K562 (cell line): Measurements from ENCODE around the gene HAUS3. TPM values are rescaled to one million over a fixed set of nuclear protein-coding genes. Genes with fewer than 3 reads are reported as not detected.

Source experiments
- ATAC-seq: fragments of 200-7000 bp; cut with Tn5 transposase; 3 replicates; pipeline ENCODE4 v1.9.1; 2020; ENCODE audit warnings: moderate library complexity
- BruUV-seq: library from RNA; stranded (reverse); fragments of 400-500 nt; replicated peaks from 2 replicates; lab custom pipeline; 2021; lab: Mats Ljungman, UMichigan
- CTCF ChIA-PET: fragments of 300-600 bp; formaldehyde crosslinking; extraction: SDS; loops from one replicate; lab custom pipeline; 2021; ENCODE audit warnings: low intra/inter-chr PET ratio; lab: Yijun Ruan, JAX
- POLR2A ChIA-PET: fragments of 300-600, 350-650 bp; sonication (Branson Sonifier 250); formaldehyde crosslinking; extraction: SDS; loops from one replicate; lab custom pipeline; 2021; ENCODE audit warnings: antibody characterized with exemption, inconsistent platforms; lab: Yijun Ruan, JAX
- DNase-seq, 4 experiments: peaks; one replicate each; pipeline versions ENCODE4 v3.0.0 to v3.0.0-alpha.2; 2011 to 2018; ENCODE audit warnings: low spot score in 3 of 4, mixed read lengths in 3 of 4; ENCODE audit errors: extremely low read depth in 1 of 4
- FAIRE-seq: peaks from 2 replicates; lab custom pipeline; 2011; peaks lifted over from hg19 to GRCh38; lab: Jason Lieb, UNC
- H2AFZ ChIP-seq: 2 replicates; pipeline ENCODE4 v1.6.0; 2011; ENCODE audit warnings: low read depth, low read length, control low read depth, inconsistent platforms
- H3K27ac ChIP-seq: fragments of 200-600 bp; 3 replicates; pipeline ENCODE4 v1.8.0; 2011; ENCODE audit warnings: low read depth, mild to moderate bottlenecking, control low read depth, inconsistent platforms, low read length, moderate library complexity, mixed read lengths; ENCODE audit errors: extremely low read depth
- H3K27me3 ChIP-seq, 2 experiments: fragments of 300-600 bp in 1 of 2; 2 replicates in 1 of 2; 3 replicates in 1 of 2; pipeline versions ENCODE4 v1.6.0 to v1.8.0; 2011; ENCODE audit warnings: inconsistent platforms in 2 of 2, low read length in 2 of 2, mild to moderate bottlenecking in 1 of 2, mixed read lengths in 1 of 2, moderate library complexity in 1 of 2; ENCODE audit not compliant: control insufficient read depth in 2 of 2, insufficient read depth in 2 of 2
- H3K36me3 ChIP-seq: fragments of 300-600 bp; 3 replicates; pipeline ENCODE4 v1.8.0; 2011; ENCODE audit warnings: mild to moderate bottlenecking, low read length, inconsistent platforms; ENCODE audit not compliant: control insufficient read depth, insufficient read depth
- H3K4me1 ChIP-seq, 2 experiments: fragments of 200-600 bp in 1 of 2; replicated peaks in 1 of 2; 2 replicates in 1 of 2; 3 replicates in 1 of 2; pipeline versions ENCODE4 v1.5.1 to v1.8.0; 2011; ENCODE audit warnings: inconsistent platforms in 2 of 2, low read length in 2 of 2, mild to moderate bottlenecking in 1 of 2, mixed read lengths in 1 of 2, moderate library complexity in 1 of 2; ENCODE audit not compliant: control insufficient read depth in 2 of 2, insufficient read depth in 2 of 2
- H3K4me2 ChIP-seq: 2 replicates; pipeline ENCODE4 v1.6.1; 2011; ENCODE audit warnings: low read length, control low read depth, inconsistent platforms, mixed read lengths; ENCODE audit not compliant: insufficient read depth
- H3K4me3 ChIP-seq: fragments of 200-600 bp; sonication (generic), shearing (Covaris generic); 2 replicates; pipeline ENCODE4 v1.5.1; 2016; ENCODE audit warnings: control low read depth, inconsistent platforms
- H3K79me2 ChIP-seq: fragments of 200-600 bp; 3 replicates; pipeline ENCODE4 v1.8.0; 2011; ENCODE audit warnings: low read length, inconsistent platforms; ENCODE audit not compliant: control insufficient read depth, insufficient read depth
- H3K9ac ChIP-seq, 2 experiments: 2 replicates each; pipeline versions ENCODE4 v1.6.0 to v1.6.1; 2011; ENCODE audit warnings: low read depth in 2 of 2, low read length in 2 of 2, control low read depth in 1 of 2, inconsistent platforms in 1 of 2, mild to moderate bottlenecking in 1 of 2, mixed read lengths in 1 of 2; ENCODE audit not compliant: insufficient read depth in 1 of 2
- H3K9me1 ChIP-seq: one replicate; pipeline ENCODE4 v1.6.0; 2011; ENCODE audit warnings: inconsistent platforms, mild to moderate bottlenecking, low read length, moderate library complexity; ENCODE audit not compliant: control insufficient read depth, insufficient read depth
- H3K9me3 ChIP-seq: replicated peaks from 2 replicates; pipeline ENCODE4 v1.5.1; 2011; ENCODE audit warnings: low read depth, low read length, inconsistent platforms; ENCODE audit not compliant: control insufficient read depth, insufficient read depth
- H4K20me1 ChIP-seq: replicated peaks from 2 replicates; pipeline ENCODE4 v1.6.1; 2011; ENCODE audit warnings: low read length, inconsistent platforms, mixed read lengths; ENCODE audit not compliant: control insufficient read depth, insufficient read depth
- CXXC5 ChIP-seq: fragments of 250-450 bp; sonication (Bioruptor Pico); IDR thresholded peaks from 2 replicates; pipeline ENCODE4 v1.8.0; 2022; ENCODE audit warnings: inconsistent platforms, mild to moderate bottlenecking, moderate library complexity
- KDM4B ChIP-seq, 2 experiments: fragments of 450-650 bp in 1 of 2; sonication (generic) in 1 of 2; IDR thresholded peaks; 2 replicates each; pipeline ENCODE4 v1.6.1; 2016 to 2017; ENCODE audit warnings: borderline replicate concordance in 2 of 2, antibody characterized with exemption in 1 of 2, low read depth in 1 of 2, mild to moderate bottlenecking in 1 of 2
- MBD2 ChIP-seq: sonication (generic); IDR thresholded peaks from 2 replicates; pipeline ENCODE4 v1.6.1; 2016; ENCODE audit warnings: low read depth, borderline replicate concordance
- MCM3 ChIP-seq: fragments of 450-650 bp; IDR thresholded peaks from 2 replicates; pipeline ENCODE4 v1.6.1; 2016
- POLR2B ChIP-seq: fragments of 450-650 bp; IDR thresholded peaks from 2 replicates; pipeline ENCODE4 v1.6.1; 2018; ENCODE audit warnings: low read depth; ENCODE audit not compliant: partially characterized antibody
- RB1 ChIP-seq: fragments of 450-650 bp; IDR thresholded peaks from 2 replicates; pipeline ENCODE4 v1.6.1; 2017; ENCODE audit warnings: low read depth, mild to moderate bottlenecking
- RBM25 ChIP-seq: fragments of 200-400 bp; formaldehyde crosslinking; IDR thresholded peaks from 2 replicates; pipeline ENCODE4 v1.6.1; 2018; ENCODE audit warnings: low read length, low read depth, moderate library complexity; ENCODE audit not compliant: severe bottlenecking
- SMAD4 ChIP-seq: fragments of 250-450 bp; sonication (Bioruptor Pico); conservative IDR thresholded peaks from 2 replicates; pipeline ENCODE4 v1.8.0; 2021; ENCODE audit warnings: inconsistent platforms, mild to moderate bottlenecking, moderate library complexity
- SRSF7 ChIP-seq: fragments of 200-400 bp; formaldehyde crosslinking; optimal IDR thresholded peaks from 2 replicates; pipeline ENCODE3; 2017; ENCODE audit warnings: mild to moderate bottlenecking, low read depth, low read length
- THRAP3 ChIP-seq: fragments of 450-650 bp; IDR thresholded peaks from 2 replicates; pipeline ENCODE4 v1.6.1; 2016; ENCODE audit warnings: mild to moderate bottlenecking, inconsistent platforms, borderline replicate concordance
- ZNF764 ChIP-seq: fragments of 250-450 bp; sonication (Bioruptor Pico); IDR thresholded peaks from 2 replicates; pipeline ENCODE4 v1.4.0; 2020; ENCODE audit warnings: low read depth, mild to moderate bottlenecking, moderate library complexity
- ZNF766 ChIP-seq: fragments of 200-800 bp; sonication (Bioruptor generic); conservative IDR thresholded peaks from 2 replicates; pipeline ENCODE4 v1.6.1; 2016; ENCODE audit warnings: missing genetic modification characterization, missing compliant biosample characterization
- WGBS: fragments of 100-300 bp; shearing (Covaris generic); methylation state at CpG from one replicate; pipeline ENCODE4 v1.1.6; 2016; ENCODE audit warnings: low coverage, mixed read lengths; ENCODE audit not compliant: insufficient coverage; ENCODE audit errors: missing lambda C conversion rate; 5-methylcytosine and 5-hydroxymethylcytosine counted together
- in situ Hi-C: fragments of 300-500 bp; cut with MboI; formaldehyde crosslinking; loops from 4 replicates; pipeline ENCODE4 v1.15.0; 2018; ENCODE audit warnings: inconsistent platforms, mixed read lengths
- intact Hi-C: fragments of 100-400 bp; cut with micrococcal nuclease; formaldehyde crosslinking; loops from 2 replicates; pipeline ENCODE4 v1.14.2; 2022
- polyA plus RNA-seq, 8 experiments: library from polyadenylated mRNA; depleted of rRNA in 4 of 8; stranded (reverse) in 5 of 8; unstranded in 3 of 8; fragments of >200 nt; fragmentation: Nextera tagmentation in 2 of 8; fragmentation: Illumina TruSeq in 1 of 8; extraction: Ambion mirVana in 2 of 8; extraction: Trizol in 1 of 8; gene quantifications; 2 replicates each; pipeline versions ENCODE4 v1.2.1 to v1.2.3, GENCODE V29; 2011 to 2014; ENCODE audit warnings: inconsistent platforms in 1 of 8, missing spikeins in 1 of 8
- total RNA-seq, 7 experiments: library from RNA; depleted of rRNA in 6 of 7; stranded (reverse); fragments of >200 nt in 6 of 7; fragmentation: Illumina TruSeq in 2 of 7; extraction: Trizol in 2 of 7; gene quantifications; 2 replicates each; pipeline versions ENCODE4 v1.2.1 to v1.2.3, GENCODE V29; 2011 to 2021; ENCODE audit warnings: low replicate concordance in 1 of 7
- TF ChIP-seq, protein P1 (sequence below): fragments of 450-650 bp; formaldehyde crosslinking; IDR thresholded peaks from 2 replicates; pipeline ENCODE4 v1.4.0; 2022; ENCODE audit warnings: missing genetic modification characterization
- TF ChIP-seq, protein P2 (sequence below): fragments of 450-650 bp; conservative IDR thresholded peaks from 2 replicates; pipeline ENCODE4 v1.6.1; 2016; ENCODE audit warnings: missing genetic modification characterization, low read depth, mild to moderate bottlenecking, control low read depth, missing compliant biosample characterization

Gene HAUS3
- total and polyA plus RNA-seq, 9 of the 15 experiments (the other 6 are each of a cell fraction or from before 2014, with no cell fraction given): 8.9 to 25.7 (median 21.5) TPM

DNA sequence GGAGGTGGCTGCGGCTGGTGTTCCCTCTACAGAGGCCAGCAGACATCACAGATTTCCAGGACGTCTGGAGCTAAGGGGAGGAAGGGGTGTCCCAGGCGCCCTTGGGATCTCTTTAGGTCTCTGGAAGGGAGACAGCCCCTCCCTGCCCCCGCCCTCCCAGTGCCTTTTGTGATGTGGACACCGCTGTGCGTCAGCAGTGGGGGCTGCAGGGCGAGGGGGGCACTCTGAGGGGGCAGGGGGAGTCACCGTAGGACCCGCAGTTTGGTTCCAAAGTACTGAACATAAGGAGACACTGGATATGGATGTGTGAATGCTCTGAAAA is 45.6 kb upstream of the HAUS3 start:
- CTCF ChIA-PET: no interaction called here

DNA sequence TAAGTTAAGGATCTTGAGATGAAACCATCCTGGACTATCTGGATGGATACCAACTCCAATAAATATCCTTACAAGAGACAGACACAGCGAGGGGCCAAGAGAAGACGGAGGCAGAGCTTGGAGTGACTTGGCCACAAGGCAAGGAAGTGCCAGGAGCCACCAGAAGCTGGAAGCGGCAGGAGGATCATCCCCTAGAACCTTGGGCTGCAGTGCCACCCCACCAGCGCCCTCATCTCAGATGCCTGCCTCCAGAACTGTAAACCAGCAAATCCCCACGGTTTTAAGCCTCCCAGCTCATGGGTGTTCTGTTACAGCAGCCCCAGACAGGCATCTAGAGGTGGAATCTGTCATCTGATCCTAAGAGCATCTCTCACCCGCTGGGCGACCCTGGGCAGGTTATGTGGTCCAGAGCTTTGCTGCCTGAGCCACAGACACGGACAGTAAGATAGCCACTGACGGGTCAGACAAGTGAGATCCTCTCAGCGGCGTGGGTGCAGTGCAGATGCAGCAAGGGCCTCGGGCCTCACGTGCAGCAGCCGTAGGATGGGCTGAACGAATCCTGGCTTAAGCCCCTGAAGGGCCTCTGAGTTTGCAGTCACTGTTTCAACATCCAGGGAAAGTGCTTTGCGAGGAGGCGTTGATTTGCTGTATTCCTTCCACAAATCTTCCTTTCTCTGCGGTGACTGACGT is 45.1 kb upstream of the HAUS3 start:
- WGBS: 61% methylated on average over 19 of the region's 19 CpGs
- Histone ChIP-seq H3K27me3 (no peaks in the 10 kb centered on the region), H3K36me3 (no peaks in the 10 kb centered on the region), H3K79me2 (no peaks in the 10 kb centered on the region), H2AFZ (no peak overlapping the region), H4K20me1 (no peaks in the 10 kb centered on the region), H3K9ac (peak overlapping the region in 1 of 2 experiments; percentile 20; a peak in 1 of 4 replicates), H3K27ac (no peak overlapping the region), H3K4me1 (peaks cover 0 to 46% of the 10 kb centered on the region in 2 experiments; a peak in 2 of 5 replicates), H3K4me3 (no peak overlapping the region), H3K9me3 (no peaks in the 10 kb centered on the region), H3K4me2 (no peak overlapping the region), H3K9me1 (peaks cover 2% of the 10 kb centered on the region)
- POLR2A ChIA-PET: interaction anchor here (0.6 to 0.7 kb wide), 2 partner anchors 14 to 447 kb away, joined by 3 to 4 read pairs; no protein-coding TSS in a partner anchor
- in situ Hi-C loops: no loop called here
- intact Hi-C loops: no loop called here
- DNase-seq: no peak
- CTCF ChIA-PET: no interaction called here
- no peak for ATAC-seq
- no peak for FAIRE-seq
- BruUV-seq: no TSS peak
- no peak for TF ChIP-seq KDM4B (IDR thresholded peaks at IDR 0.05; ENCODE audit: borderline replicate concordance in 2 of 2, low read depth in 1 of 2)
- no peak for TF ChIP-seq ZNF764 (CRISPR knock-in tag)
- no peak for TF ChIP-seq RB1
- TF ChIP-seq MBD2: no peak
- no peak for TF ChIP-seq SMAD4 (CRISPR knock-in tag)
- no peak for TF ChIP-seq SRSF7
- TF ChIP-seq THRAP3: no peak
- TF ChIP-seq, protein P1, sequence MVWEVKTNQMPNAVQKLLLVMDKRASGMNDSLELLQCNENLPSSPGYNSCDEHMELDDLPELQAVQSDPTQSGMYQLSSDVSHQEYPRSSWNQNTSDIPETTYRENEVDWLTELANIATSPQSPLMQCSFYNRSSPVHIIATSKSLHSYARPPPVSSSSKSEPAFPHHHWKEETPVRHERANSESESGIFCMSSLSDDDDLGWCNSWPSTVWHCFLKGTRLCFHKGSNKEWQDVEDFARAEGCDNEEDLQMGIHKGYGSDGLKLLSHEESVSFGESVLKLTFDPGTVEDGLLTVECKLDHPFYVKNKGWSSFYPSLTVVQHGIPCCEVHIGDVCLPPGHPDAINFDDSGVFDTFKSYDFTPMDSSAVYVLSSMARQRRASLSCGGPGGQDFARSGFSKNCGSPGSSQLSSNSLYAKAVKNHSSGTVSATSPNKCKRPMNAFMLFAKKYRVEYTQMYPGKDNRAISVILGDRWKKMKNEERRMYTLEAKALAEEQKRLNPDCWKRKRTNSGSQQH (CRISPR knock-in tag): no peak
- TF ChIP-seq MCM3: no peak
- no peak for TF ChIP-seq RBM25
- TF ChIP-seq, protein P2, sequence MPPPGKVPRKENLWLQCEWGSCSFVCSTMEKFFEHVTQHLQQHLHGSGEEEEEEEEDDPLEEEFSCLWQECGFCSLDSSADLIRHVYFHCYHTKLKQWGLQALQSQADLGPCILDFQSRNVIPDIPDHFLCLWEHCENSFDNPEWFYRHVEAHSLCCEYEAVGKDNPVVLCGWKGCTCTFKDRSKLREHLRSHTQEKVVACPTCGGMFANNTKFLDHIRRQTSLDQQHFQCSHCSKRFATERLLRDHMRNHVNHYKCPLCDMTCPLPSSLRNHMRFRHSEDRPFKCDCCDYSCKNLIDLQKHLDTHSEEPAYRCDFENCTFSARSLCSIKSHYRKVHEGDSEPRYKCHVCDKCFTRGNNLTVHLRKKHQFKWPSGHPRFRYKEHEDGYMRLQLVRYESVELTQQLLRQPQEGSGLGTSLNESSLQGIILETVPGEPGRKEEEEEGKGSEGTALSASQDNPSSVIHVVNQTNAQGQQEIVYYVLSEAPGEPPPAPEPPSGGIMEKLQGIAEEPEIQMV (tag): no peak

More for the DNA sequence above, 45.6 kb upstream of the HAUS3 start:
- H3K9me3 ChIP-seq: no peaks in the 10 kb centered on the region
- BruUV-seq: no TSS peak
- no peak for DNase-seq
- POLR2A ChIA-PET: interaction anchor here (0.7 kb wide), 1 partner anchor 447 kb away, joined by 4 read pairs; no protein-coding TSS in a partner anchor
- no peaks in the 10 kb centered on the region for H3K36me3 ChIP-seq
- intact Hi-C loops (no loop called here), in situ Hi-C loops (no loop called here)
- H3K27me3 ChIP-seq: no peaks in the 10 kb centered on the region
- H3K9ac ChIP-seq: peak overlapping the region in 1 of 2 experiments; percentile 20; a peak in 1 of 4 replicates
- WGBS: 84% methylated on average over 3 of the region's 9 CpGs
- no peaks in the 10 kb centered on the region for H4K20me1 ChIP-seq
- no peak overlapping the region for H3K4me3 ChIP-seq
- no peak for FAIRE-seq
- peaks cover 0 to 49% of the 10 kb centered on the region in 2 experiments; a peak in 2 of 5 replicates for H3K4me1 ChIP-seq
- TF ChIP-seq CXXC5 (CRISPR knock-in tag) (no peak), ZNF766 (CRISPR knock-in tag) (no peak), POLR2B (no peak)
- H3K4me2 ChIP-seq: no peak overlapping the region
- no peak overlapping the region for H3K27ac ChIP-seq
- no peak overlapping the region for H2AFZ ChIP-seq
- H3K79me2 ChIP-seq: no peaks in the 10 kb centered on the region
- H3K9me1 ChIP-seq: peaks cover 2% of the 10 kb centered on the region
- ATAC-seq: no peak
